ENCODE data around the gene FGF22.

Gene FGF22

GRCh38 chr19:644789-645188 is 5.1 kb downstream of the FGF22 start:
- no peak for DNase-seq

- no peak for DNase-seq
These were observed 6.5 kb downstream of the FGF22 start for GRCh38 chr19:645912-646778.

GRCh38 chr19:646779-647565 is 7.3 kb downstream of the FGF22 start:
- DNase-seq: no peak

GRCh38 chr19:647566-648284 is 8.0 kb downstream of the FGF22 start:
- DNase-seq: no peak

- DNase-seq: no peak
These were observed 8.6 kb downstream of the FGF22 start for GRCh38 chr19:648305-648704.

GRCh38 chr19:648904-649801 is 9.5 kb downstream of the FGF22 start:
- no peak for DNase-seq

GRCh38 chr19:650121-650520 is 10.4 kb downstream of the FGF22 start:
- DNase-seq: no peak

- DNase-seq: no peak
These were observed 11.6 kb downstream of the FGF22 start for GRCh38 chr19:651114-651818.

GRCh38 chr19:651991-652390 is 12.3 kb downstream of the FGF22 start:
- no peak for DNase-seq

- DNase-seq: no peak
These were observed 13.0 kb downstream of the FGF22 start for GRCh38 chr19:652467-653389.

- no peak for DNase-seq
These were observed 13.7 kb downstream of the FGF22 start for GRCh38 chr19:653425-653824.

GRCh38 chr19:655691-656090 is 16.0 kb downstream of the FGF22 start:
- DNase-seq: no peak

- DNase-seq: no peak
These were observed 17.3 kb downstream of the FGF22 start for GRCh38 chr19:656751-657559.

- DNase-seq: no peak
These were observed 17.9 kb downstream of the FGF22 start for GRCh38 chr19:657611-658010.

GRCh38 chr19:658059-658839 is 18.6 kb downstream of the FGF22 start:
- DNase-seq: no peak

- no peak for DNase-seq
These were observed 19.5 kb downstream of the FGF22 start for GRCh38 chr19:658916-659839.

GRCh38 chr19:660793-661426 is 21.2 kb downstream of the FGF22 start:
- DNase-seq: no peak
